NB4 (cell line): Measurements from ENCODE around the gene TRPT1.
A peak's percentile ranks its signal among the peaks of the same experiment; 100 is the strongest.

Experiments
- DNase-seq: peaks from one replicate; pipeline ENCODE4 v3.0.0; 2010; ENCODE audit warnings: low read depth
- H3K4me3 ChIP-seq: one replicate; pipeline ENCODE4 v1.5.1; 2011; ENCODE audit warnings: mild to moderate bottlenecking, low read depth, low read length, moderate library complexity
- MYC ChIP-seq: IDR thresholded peaks from 2 replicates; pipeline ENCODE4 v1.6.1; 2011; ENCODE audit warnings: low read depth, low read length
- POLR2A ChIP-seq: IDR thresholded peaks from 2 replicates; pipeline ENCODE4 v1.6.1; 2011; ENCODE audit warnings: mild to moderate bottlenecking; ENCODE audit not compliant: insufficient read length; ENCODE audit errors: extremely low read depth
- TF ChIP-seq, protein P1 (sequence below): IDR thresholded peaks from one replicate; pipeline ENCODE4 v1.5.1; 2012; ENCODE audit warnings: low read depth, low read length
- TF ChIP-seq, protein P2 (sequence below): IDR thresholded peaks from 2 replicates; pipeline ENCODE4 v1.6.1; 2011; ENCODE audit warnings: low read depth, low read length

Gene TRPT1

DNA sequence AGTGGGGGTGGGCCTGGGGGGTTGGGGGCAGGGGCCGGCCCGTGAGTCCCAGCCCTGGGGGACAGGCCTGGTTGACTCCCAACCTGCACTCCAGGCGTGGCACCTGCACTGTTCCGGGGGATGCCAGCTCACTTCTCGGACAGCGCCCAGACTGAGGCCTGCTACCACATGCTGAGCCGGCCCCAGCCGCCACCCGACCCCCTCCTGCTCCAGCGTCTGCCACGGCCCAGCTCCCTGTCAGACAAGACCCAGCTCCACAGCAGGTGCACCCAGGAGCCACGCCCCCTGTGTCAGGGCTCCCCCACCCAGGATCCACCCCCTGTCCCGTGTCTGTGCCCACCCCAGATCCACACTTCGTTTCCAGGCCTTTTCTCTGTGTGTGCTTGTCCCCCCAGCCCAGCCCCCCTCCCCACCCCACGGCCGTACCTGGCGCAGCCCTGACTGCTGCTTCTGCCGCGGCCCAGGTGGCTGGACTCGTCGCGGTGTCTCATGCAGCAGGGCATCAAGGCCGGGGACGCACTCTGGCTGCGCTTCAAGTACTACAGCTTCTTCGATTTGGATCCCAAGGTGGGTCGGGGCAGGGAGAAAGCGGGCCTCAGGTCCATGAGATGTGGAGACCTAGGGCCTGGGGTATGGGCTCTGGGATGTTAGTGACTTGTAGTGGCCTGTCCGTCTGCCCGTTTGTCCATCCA lies 14.7 kb downstream of the TRPT1 start:
- no peak for DNase-seq
- TF ChIP-seq POLR2A (no peak), MYC (no peak)
- TF ChIP-seq, protein P1, sequence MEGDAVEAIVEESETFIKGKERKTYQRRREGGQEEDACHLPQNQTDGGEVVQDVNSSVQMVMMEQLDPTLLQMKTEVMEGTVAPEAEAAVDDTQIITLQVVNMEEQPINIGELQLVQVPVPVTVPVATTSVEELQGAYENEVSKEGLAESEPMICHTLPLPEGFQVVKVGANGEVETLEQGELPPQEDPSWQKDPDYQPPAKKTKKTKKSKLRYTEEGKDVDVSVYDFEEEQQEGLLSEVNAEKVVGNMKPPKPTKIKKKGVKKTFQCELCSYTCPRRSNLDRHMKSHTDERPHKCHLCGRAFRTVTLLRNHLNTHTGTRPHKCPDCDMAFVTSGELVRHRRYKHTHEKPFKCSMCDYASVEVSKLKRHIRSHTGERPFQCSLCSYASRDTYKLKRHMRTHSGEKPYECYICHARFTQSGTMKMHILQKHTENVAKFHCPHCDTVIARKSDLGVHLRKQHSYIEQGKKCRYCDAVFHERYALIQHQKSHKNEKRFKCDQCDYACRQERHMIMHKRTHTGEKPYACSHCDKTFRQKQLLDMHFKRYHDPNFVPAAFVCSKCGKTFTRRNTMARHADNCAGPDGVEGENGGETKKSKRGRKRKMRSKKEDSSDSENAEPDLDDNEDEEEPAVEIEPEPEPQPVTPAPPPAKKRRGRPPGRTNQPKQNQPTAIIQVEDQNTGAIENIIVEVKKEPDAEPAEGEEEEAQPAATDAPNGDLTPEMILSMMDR = no peak
- TF ChIP-seq, protein P2, sequence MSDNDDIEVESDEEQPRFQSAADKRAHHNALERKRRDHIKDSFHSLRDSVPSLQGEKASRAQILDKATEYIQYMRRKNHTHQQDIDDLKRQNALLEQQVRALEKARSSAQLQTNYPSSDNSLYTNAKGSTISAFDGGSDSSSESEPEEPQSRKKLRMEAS = no peak
- no peak overlapping the region for H3K4me3 ChIP-seq

DNA sequence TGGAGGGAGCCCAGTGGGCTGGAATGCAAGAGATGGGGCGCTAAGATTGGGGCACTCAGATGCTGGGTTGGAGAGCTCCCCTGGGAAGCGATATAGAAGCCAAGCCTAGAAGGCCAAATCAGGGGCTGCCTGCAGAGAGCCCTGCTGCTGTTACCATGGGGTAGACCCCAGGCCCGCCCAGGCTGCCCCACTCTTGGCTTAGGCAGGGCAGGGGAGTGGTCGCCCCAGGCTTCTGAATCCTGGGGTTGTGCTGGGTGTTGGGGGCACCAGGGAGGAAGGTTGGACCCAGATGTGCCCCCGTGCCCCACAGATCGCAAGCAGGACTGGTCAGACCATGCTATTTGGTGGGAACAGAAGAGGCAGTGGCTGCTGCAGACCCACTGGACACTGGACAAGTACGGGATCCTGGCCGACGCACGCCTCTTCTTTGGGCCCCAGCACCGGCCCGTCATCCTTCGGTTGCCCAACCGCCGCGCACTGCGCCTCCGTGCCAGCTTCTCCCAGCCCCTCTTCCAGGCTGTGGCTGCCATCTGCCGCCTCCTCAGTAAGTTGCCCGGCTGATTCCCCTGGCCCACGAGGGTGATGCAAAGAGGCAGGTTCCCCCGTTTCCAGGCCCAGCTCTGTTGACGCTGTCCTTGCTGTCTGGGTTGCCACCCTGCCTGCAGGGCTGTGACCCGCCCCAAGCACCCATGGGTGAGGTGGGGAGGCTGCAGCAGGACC lies 15.5 kb downstream of the TRPT1 start:
- H3K4me3 ChIP-seq = no peak overlapping the region
- no peak for DNase-seq
- TF ChIP-seq POLR2A = no peak
- TF ChIP-seq, protein P1 = no peak
- TF ChIP-seq MYC = no peak
- TF ChIP-seq, protein P2 = no peak

DNA sequence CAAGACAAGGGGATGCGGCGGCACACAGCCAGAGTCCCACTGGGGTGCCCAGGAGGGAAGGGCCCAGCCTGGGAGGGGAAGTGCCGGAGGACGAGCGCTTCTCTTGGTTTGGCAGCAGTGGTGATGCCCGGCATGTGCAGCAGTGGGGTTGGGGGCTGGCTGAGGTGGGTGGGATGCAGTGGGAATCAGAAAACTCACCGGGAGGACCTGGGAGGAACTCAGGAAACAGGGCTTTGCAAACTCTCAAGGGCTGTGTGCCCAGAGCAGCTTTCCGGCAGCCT lies 16.5 kb downstream of the TRPT1 start:
- H3K4me3 ChIP-seq = no peak overlapping the region
- DNase-seq = no peak
- TF ChIP-seq POLR2A (no peak), MYC (no peak)
- TF ChIP-seq, protein P2 = no peak
- TF ChIP-seq, protein P1 = no peak

DNA sequence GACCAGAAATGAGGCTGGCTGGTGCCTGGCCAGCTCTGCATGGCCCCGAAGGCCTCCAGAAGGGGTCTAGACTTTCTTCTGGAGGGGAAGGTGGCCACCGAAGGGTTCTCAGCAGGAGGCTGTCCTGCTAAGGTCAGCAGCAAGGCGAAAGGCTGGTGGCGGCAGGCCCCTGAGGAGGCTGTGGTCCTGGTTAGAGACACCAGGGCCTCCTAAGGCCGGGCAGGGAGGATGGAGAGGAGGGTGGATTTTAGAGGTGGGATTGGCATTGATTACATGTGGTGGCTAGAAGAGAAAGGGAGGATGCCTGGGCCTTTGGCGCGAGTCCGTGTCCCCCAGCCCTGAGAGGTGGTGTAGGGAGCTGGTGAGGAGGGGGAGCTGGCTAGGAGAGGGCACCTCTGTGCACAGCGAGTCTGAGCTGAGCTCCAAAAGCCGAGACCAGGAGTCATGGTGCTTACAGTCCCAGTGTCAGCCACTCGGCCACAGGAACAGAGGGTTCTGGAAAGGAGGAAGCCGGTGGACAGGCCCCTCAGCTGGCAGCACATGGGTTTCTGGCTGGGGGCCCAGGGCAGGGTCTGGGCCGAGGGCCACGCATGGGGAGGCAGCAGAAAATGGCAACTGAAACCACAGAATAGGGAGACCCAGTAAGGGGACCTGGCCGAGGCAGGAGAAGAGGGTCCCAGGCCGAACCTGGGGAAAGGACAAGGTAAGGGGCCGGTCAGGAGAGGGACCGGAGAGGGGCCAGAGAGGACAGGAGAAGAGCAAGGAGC lies 17.0 kb downstream of the TRPT1 start:
- DNase-seq = no peak
- TF ChIP-seq, protein P2 = no peak
- TF ChIP-seq MYC (no peak), POLR2A (no peak)
- TF ChIP-seq, protein P1 = no peak
- H3K4me3 ChIP-seq = no peak overlapping the region

DNA sequence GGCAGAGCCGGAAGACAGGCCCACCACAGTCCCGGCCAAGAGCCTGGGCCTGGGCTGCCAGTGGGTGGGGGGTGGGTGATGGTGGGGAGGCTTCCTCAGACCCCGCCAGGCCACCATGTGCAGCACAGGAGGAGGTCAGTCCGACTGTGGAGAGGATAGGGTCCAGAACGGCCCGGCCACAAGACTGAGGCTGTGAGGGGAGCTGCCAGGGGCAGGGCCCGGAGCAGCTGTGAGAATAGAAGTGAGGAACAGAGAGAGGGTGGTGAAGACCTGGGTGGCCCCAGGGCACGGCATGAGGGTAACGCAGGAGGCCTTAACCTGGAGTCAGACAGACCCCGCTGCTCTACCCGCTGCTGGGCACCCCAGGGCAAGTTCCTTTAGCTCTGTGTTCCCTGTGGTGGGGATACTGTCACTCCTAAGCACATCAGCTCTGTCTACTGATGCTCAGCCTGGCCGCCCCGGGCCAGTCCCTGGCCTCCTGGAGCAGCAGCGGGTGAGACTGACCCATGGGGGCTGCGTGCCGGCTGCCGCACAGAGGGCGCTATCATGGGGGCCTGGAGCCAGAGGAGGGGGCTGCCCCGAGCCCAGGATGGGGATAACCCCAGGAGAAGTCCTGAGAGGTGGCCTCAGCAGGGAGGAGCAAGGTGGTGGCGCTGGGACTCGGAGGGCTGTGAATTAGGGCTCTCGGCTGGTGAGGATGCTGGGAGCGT lies 17.7 kb downstream of the TRPT1 start:
- DNase-seq = no peak

More for the DNA sequence above, 17.7 kb downstream of the TRPT1 start:
- TF ChIP-seq POLR2A (no peak), MYC (no peak)
- TF ChIP-seq, protein P2 = no peak
- TF ChIP-seq, protein P1 = no peak
- peak overlapping the region; percentile 95 for H3K4me3 ChIP-seq
